ENCODE measurements around the gene RHO.
"Not testable (repeated sequence)": the region's sequence is repeated elsewhere in the genome, so short reads cannot be mapped to it uniquely, and the experiment has no call there.

The RHO gene

DNA sequence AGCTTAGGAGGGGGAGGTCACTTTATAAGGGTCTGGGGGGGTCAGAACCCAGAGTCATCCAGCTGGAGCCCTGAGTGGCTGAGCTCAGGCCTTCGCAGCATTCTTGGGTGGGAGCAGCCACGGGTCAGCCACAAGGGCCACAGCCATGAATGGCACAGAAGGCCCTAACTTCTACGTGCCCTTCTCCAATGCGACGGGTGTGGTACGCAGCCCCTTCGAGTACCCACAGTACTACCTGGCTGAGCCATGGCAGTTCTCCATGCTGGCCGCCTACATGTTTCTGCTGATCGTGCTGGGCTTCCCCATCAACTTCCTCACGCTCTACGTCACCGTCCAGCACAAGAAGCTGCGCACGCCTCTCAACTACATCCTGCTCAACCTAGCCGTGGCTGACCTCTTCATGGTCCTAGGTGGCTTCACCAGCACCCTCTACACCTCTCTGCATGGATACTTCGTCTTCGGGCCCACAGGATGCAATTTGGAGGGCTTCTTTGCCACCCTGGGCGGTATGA is at the start of gene RHO:
Gene RHO (plus strand): TSS at position 51 of the 512 bp plus-strand sequence. CDS start 95 bp downstream, at position 146.
- DNase-seq: no peak

DNA sequence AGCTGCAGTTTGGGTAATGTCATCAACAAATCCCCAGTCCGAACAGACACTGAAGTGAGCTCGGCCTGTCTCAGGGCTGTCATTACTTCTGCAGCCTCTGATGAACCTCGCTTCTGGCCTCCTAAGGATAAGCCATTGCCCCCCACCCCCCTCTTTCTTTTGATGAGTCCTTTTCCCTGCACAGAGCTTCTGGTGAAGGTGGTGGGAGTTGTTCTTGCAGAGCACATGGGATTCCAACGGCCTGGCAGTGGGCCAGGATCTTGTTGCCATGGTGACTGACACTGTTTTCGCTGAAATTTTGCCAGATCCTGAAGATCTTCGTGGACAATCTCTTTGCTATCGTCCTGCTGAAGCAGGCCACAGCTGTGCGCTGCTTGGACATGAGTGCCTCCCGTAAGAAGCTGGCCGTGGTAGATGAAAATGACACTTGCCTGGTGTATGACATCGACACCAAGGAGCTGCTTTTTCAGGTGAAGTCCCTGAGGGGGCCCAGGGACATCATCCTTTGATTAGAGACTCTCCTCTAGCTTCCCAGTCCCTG is 47.1 kb upstream of the RHO start:
- not testable (repeated sequence) for DNase-seq

DNA sequence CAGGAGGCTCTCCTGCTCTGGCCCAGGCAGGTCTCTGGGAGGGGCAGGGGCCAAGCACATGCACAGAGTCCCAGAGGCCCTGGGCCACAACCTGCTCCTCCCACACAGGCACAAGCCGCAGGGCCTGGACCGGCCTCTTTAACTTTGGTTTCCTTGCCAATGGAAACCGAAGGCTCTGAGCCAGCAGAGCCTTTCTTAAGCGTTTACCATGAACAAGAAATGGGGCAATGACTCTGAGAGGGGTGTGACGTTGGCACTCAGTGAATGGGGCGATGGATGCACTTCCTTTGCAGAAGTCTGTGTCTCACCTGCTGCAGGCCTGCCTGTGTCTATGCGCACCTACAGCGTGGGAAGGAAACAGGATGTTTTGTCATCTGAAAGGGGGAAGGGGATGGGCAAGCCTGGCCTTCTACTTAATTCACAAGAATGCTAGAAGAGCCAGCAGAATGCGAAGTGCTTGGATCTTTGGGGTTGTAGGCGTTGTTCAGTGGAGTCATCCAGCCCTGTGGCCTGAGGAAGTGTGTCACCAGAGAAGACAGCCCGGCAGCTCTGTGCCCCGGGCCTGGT is 46.6 kb upstream of the RHO start:
- DNase-seq: peak in 2 of 4 experiments; percentile 37 to 44

DNA sequence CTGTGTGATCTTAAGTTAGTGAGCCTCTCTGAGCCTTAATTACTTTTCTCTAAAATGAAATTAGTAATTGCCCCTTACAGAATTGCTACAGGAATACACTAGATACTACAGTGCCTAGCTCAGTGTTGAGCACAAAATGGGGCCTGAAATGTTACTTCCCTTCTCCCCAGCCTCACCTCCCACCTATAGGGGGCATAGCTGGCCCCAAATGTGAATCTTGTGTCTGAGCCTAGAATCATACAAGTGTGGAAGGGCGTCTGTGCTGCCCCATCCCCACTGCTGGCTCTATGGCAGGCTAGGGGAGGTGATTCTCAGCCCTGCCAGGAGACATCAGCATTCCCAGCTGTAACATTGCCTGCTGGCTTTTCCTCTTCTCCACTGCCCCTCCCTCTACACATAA is 45.7 kb upstream of the RHO start:
- no peak for DNase-seq

DNA sequence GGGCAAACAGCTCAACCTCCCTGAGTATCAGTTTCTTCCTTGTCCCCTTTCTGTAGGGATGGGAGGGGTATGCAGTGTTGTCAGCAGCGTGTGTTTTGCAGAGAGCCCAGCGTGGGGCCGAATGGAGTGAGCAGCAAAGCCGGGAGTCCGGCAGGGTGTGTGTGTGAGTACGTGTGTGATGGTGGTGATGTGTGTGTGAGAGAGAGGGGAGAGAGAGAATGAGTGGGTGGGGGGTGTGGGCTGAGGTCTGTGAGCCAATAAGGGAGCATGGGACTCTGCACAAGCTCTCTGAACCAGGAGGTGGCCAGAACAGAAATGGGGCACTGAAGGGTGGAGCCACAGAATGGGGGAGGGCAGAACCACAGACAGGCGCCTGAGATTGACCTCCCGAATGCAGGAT is 44.6 kb upstream of the RHO start:
- no peak for DNase-seq

DNA sequence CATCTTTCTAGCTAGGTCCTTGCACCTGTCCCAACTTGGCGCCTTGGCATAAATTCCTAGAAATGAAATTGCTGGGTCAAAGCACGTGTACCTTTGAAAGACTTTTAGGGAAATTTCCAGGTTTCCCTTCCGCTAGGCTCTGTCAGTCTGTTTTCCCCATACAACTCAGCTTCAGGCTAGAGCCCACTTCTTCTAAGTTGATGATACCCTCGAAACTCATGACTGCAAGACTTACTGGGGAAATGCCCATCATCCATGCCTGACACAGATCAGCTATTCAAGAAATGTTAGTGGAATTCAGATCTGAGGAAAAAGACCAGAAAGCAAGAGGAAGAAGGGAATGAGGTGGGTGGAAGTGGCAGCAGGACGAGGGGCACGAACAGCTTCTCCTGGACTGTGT is 43.3 kb upstream of the RHO start:
- not testable (repeated sequence) for DNase-seq

DNA sequence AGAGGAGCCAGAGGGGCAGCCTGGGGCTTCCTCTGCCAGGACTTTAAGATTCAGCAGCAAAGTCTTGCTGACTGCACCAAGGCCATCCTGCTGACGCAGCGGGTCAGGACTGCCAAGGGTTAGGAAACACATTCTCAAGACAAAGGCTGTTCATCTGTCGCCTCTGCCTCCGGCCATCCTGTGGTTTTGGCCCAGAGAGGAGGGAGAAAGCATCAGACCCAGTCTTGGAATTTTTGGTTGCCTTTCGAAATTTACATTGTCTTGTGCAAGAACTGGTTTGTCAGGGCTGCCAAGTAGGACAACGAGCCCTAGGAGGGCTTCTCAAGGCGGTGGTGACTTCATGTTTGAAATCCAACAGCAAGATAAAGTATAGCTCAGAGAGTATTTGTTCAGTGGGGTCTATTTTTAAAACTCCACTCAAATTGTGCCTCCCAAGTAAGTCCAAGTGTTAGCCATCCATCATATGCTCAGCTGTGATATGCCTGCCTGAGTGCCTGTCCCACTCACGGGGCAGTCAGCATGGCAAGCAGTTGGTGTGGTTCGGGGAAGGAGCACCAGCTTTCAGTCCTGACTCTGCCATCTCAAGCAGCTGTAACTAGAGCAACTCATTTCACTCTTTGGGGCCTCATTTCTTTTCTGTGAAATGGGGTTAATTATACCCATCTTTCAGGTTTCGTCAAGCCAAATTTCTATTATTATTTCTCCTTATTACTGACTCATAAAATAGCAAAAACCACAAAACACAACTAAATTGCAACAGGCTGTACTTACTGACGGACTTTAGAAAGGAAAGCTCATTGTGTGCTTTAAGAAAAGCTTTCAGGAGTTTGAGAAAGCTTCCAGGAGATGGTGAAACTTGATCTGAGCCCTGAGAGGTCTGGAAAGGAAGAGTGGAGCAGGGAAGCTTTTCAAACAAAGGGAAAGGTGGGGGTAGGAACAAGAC is 42.4 kb upstream of the RHO start:
- no peak for DNase-seq

DNA sequence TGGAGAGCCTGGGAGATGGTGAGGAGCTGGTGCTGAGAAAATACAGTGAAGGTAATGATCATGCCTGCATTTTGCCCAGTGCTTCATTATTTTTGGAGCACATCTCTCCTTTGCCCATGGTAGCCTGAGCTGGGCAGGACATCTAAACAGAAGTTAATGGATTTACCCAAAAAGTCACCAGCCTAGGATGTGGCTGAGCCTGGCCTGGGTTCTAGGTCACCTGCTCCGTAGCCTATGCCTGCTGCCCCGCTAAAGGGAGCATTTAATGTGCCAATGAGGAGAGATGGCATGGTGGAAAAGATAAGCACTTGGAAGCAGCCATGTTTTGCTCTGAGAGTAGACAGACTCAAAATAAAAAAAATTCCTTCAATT is 41.8 kb upstream of the RHO start:
- DNase-seq: no peak

DNA sequence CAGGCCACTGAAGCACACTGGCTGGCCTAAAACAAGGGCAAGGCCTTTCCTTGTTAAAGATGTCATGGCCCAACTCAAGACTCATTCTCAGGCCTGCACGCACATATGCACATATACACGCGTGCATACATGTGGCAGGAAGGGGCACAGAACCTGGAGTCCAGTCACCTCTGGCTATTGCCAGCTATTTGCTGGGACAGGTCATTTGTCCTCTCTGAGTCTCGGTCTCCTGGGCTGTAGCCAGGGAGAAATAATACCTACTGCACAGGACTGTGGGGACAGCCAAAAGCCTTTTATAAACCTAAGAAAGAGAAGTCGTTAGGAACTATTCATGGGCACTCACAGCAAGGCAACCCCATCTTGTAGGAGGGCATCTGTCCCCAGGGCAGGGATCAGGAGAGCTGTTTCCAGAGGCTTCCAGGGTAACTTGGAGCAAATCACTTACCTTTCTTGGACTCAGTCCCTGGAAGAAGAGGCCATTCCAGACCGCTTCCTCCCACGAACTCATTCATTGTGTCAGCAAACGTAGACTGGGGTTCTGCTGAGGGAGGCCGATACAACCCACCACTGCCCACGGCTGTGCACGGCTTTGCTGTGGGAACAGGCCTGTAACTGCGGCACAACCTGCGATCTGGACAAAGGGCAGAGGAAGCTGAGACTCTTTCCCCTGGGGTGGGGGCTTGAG is 41.1 kb upstream of the RHO start:
- DNase-seq: no peak

DNA sequence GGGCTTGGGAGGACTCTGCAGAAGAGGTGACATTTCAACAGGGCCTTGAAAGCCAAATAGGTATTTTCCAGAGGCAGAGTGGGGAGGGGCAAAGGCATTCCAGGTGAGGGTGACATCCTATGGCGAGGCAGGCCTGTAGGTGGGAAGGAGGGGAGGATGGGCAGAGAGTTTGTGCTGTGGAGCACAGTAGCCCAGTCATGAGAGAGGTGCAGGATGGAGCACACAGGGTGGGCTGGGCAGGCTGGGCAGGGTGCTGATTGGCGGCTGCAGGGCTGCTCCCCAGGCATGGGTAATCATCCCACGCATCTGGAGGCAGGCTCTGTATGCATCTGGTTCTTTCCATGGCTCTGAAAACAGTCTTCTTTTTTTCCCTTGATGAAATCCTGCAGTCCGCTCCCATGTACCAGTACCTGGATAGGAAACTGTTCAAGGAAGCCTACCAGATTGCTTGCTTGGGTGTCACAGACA is 40.5 kb upstream of the RHO start:
- not testable (repeated sequence) for DNase-seq

DNA sequence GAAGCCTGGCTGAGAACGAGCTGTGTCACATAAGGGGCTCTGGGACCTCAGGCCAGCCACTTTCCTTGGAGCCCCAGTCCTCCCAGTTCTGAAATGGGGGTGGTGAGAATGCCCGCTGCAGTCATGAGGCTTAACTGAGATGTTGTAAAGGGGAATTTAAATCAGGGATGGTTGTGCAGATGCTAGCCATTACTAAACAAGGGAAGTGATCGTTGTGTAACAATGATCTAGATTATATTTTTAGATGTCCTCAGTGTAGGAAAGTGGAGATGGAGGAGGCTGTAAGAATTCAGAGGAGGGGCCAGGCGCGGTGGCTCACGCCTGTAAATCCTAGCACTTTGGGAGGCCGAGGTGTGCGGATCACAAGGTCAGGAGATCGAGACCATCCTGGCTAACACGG is 39.2 kb upstream of the RHO start:
- not testable (repeated sequence) for DNase-seq

DNA sequence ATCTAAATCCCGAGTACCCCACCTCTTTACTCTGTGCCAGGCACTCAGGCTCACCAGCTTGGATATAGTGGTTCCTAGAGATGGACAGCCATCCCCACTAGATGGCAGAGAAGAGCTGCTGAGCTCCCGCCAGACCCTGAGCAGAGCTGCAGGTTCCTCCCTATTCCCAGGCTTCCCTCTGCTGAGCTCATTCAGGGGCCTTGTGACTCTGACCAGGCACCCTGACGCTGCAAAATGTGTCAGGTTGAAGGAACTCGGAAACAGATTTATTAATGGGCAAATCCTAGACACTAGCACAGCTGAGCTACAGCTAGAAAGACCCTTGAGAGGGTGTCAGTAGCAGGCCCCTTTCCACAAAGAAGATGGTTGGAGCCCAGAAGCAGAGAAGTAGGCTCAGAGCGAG is 38.2 kb upstream of the RHO start:
- peak in 3 of 4 experiments; percentile 4 to 14 (median 6) for DNase-seq

DNA sequence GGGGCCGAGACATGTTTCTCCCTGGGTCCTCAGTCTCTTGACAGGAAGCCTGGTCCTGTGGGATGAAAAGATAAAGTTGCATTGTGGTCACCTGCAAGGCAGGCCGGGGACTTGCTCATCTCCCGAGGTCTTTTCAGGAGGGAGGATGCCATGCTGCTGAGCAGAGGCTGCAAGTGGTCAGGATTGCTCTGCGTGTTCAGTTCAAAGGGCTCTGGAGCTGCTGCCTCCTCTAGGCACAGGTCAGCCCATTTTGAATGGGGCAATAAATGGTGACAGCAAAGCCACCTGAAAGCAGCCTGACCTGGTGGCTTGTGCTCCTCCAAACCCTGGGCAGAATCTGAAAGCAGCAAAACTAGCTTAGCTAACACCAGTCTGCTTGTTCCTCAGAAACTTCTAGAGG is 37.4 kb upstream of the RHO start:
- not testable (repeated sequence) for DNase-seq

DNA sequence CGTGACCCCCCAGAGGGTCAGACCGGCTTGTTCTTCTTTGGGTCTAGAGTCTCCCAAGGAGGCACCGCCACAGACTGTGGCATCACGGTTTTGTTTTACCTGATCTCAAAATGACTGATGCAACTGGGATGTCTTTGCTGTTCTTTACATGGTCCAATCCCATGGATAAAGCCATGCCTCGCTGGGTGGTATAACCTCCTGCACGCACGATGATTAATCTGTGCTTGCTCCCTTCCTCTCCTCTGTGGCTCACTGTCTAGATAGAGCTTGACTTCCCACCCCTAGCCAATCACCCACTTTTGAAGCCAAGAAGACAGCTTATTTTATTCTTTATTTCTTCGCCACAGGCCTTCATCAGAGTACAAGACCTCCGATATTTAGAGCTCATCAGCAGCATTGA is 36.6 kb upstream of the RHO start:
- no peak for DNase-seq

DNA sequence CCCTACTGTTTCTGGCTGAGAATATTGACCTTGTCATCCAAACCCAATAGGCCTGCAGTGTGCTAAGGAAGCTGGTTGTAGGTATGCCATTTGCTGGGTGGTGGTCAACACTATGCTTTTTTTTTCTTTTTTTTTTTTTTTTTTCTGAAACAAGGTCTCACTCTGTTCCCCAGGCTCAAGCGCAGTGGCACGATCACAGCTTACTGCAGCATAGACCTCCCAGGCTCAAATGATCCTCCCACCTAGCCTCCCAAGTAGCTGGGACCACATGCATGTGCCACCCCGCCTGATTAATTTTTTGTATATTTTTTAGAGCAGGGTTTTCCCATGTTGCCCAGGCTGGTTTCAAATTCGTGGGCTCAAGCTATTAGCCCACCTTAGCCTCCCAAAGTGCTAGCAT is 35.7 kb upstream of the RHO start:
- no peak for DNase-seq

DNA sequence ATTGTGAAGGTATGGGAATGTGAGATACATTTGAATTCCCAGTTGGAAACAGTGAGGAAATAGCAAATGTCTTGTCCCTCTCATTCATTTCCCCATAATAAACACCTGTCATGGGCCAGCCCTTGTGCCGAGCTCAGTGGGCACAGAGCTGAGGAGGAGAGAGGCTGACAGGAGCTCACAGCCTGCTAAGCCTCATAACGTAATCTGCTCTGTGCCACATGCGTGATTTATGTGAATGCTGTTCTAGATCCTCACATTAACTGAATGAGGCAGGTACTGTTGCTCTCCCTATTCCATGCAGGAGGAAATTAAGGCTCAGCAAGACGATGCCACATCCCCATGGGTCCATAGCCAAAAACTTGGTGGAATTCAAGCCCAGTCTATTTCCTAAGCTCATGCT is 35.2 kb upstream of the RHO start:
- DNase-seq: no peak

DNA sequence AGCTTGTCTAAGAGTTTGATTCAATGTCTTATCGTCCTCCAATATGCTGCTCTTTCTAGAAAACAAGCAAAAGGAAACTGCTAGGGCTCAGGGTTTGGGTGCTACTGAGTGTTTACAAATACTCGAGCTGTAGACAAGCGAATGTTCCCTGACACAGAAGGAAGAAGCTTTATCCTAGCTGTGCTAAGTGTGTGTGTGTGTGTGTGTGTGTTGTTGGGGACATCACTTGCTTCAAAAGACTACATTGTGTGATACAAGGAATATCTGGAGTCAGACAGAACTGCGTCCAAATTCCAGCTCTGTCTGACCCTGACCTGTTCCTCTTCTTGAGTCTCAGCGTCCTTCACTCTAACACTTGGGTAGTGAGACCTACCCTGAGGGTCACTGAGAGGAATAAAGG is 33.9 kb upstream of the RHO start:
- DNase-seq: not testable (repeated sequence)

DNA sequence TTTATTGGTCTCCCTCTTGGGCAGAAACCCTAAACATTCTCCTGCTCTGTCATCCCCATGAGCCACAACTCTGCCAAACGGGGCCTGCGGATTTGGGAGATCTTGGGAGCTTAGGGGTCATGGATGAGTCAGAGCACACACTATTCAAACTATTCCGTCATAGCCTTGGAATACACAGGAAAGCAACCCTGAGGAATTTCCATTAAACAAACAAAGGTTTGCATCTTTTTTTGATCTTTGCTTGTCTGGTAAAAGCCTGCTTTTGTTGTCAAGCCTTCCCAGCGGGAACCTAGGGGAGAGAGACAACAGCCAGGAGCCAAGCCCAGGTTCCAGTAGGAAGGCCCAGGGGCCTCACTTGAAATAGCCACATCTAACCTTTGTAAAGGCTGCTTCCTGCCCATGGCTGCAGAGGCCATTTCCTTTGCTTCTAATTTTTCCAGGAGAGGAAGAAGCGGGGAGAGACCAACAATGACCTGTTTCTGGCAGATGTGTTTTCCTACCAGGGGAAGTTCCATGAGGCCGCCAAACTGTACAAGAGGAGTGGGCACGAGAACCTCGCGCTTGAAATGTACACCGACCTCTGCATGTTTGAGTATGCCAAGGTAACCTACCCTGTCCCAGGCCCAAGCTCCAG is 33.3 kb upstream of the RHO start:
- not testable (repeated sequence) for DNase-seq

DNA sequence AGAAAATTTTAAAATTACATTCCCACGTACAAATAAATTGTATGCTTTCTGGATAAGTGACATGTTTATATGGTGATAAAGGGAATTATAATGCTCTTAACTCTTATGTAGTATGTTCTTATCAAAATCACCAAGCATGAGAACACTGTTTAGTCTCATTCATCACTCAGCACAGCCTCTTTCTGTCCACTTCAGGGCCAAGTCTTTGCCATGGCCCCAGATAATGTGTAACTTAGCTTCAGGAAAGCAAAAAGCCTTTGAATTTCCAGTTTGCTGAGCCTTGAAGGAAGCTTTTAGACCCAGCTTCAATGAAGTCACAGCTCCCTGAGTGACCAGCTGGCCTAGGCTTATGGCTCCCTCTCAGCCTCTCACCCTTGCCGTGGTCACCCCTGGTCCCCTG is 30.6 kb upstream of the RHO start:
- DNase-seq: not testable (repeated sequence)

DNA sequence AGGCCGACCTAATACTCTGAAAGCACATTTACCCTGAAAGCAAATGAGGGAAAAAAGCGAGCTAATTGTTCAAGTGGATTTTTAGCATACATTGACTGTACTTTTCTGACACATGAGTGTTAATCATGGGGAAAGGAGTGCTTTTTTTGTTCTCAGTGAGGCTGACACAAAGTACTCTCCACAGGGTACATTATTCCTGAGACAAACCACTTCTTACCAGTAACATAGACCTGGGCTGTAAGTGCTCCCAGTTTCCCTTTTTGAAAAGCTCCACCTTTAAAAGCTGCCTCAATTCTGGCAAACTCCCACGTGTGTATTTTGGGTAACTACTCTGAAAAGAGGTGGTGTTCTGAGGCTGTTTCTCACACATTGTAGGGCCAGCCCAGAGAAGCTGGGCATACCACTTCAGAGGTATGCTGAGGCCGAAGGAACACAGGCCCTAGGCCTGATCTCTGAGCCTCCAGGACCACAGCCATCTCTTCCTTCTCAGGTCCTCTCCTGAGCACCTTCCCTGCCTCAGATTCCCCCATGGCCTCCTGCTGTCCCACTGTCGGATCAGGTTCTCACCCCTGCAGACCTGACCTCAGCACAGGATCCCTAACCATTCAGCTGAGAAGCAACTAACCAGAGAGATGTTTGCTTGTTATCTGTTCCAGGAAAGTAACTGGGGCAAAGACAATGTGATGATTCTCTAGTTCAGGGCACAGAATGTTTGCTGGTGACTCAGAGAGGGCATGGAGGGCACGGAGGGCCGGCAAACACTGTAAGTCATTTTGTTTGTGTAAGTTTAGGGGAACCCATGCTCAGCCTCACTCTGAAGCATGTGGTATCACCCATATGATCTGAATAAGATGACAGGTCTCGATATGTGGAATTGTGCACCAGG is 29.6 kb upstream of the RHO start:
- DNase-seq: not testable (repeated sequence)

DNA sequence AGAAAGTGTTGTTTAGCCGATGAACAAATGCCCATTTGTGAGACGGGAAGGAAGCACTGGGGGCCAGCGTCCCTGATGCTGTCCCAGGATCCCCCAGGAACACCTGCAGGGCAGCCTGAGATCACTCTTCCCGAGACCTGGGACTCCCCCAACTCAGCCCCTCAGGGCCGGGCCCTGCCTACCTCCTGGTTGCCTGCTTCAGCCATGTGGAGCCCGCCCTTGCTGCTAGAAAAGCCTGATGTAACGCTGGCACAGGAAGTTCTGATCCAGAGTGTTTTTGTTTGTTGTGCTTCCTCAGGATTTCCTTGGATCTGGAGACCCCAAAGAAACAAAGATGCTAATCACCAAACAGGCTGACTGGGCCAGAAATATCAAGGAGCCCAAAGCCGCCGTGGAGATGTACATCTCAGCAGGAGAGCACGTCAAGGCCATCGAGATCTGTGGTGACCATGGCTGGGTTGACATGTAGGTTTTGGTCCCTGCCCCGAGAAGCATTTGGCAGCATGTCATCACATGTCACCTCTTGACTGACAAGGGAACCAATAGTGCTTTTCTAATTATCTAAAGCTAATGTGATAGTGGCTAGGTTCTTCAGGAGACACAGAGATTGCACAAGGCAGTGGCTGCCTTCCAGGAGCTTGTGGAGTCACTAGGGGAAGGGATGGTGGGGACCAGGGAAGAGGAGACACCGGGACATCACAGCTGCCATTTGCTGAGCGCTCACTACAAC is 28.7 kb upstream of the RHO start:
- DNase-seq: not testable (repeated sequence)
